Mesothelial cell of epicardium (in vitro differentiated cells): ENCODE results near the gene FER. TPM values are rescaled to one million over a fixed set of nuclear protein-coding genes. Genes with fewer than 3 reads are reported as not detected.
"Not testable (repeated sequence)": the region's sequence is repeated elsewhere in the genome, so short reads cannot be mapped to it uniquely, and the experiment has no call there.

Experiments used
- DNase-seq, 2 experiments: peaks; one replicate each; pipeline ENCODE4 v3.0.0; 2021; ENCODE audit warnings: low spot score in 2 of 2; ENCODE audit not compliant: unreplicated experiment in 2 of 2
- H3K27ac Mint-ChIP-seq: 2 replicates; pipeline ENCODE4 v1.8.0; 2021; ENCODE audit warnings: mixed read lengths
- H3K27me3 Mint-ChIP-seq: 2 replicates; pipeline ENCODE4 v1.8.0; 2021; ENCODE audit warnings: low read depth, mixed read lengths
- H3K36me3 Mint-ChIP-seq: 2 replicates; pipeline ENCODE4 v1.8.0; 2021; ENCODE audit warnings: mixed read lengths
- H3K4me1 Mint-ChIP-seq: 2 replicates; pipeline ENCODE4 v1.8.0; 2021; ENCODE audit warnings: mixed read lengths
- H3K4me3 Mint-ChIP-seq: 2 replicates; pipeline ENCODE4 v1.8.0; 2021; ENCODE audit warnings: mild to moderate bottlenecking, moderate library complexity, mixed read lengths
- H3K9me3 Mint-ChIP-seq: 2 replicates; pipeline ENCODE4 v1.8.0; 2021; ENCODE audit warnings: mixed read lengths
- total RNA-seq: library from RNA; stranded (reverse); gene quantifications from 3 replicates; pipeline ENCODE4 v1.2.1, GENCODE V29; 2021
- TF ChIP-seq, protein P1 (sequence below): fragments of 200-600 bp; sonication (generic); IDR thresholded peaks from one replicate; pipeline ENCODE4 v1.5.0; 2021; ENCODE audit warnings: antibody characterized with exemption; ENCODE audit not compliant: unreplicated experiment

Gene FER
- total RNA-seq, 1 donor from 2014 or later = 44.3 TPM

DNA sequence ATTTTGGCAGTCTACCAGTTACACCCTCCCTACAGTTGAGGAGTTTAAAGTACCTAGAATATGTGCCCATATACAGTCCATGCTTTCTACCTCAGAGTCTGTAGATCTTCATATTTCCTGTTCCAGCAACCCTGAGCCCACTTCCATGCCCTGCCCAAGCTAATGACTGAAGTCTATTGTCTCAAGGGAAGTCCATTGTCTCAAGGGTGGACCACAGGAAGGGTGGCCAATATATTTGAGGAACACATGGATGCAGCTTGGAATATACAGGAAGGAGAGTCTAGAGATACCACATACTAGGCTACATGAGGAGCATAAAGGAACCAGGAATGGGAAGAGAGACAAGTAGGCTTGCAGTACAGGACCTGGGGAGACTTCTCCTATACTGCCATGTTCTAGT lies 274.4 kb downstream of the FER start:
- no peak overlapping the region for H3K4me3 Mint-ChIP-seq
- no peak overlapping the region for H3K27ac Mint-ChIP-seq
- H3K4me1 Mint-ChIP-seq = peaks cover 5% of the 10 kb centered on the region
- TF ChIP-seq, protein P1, sequence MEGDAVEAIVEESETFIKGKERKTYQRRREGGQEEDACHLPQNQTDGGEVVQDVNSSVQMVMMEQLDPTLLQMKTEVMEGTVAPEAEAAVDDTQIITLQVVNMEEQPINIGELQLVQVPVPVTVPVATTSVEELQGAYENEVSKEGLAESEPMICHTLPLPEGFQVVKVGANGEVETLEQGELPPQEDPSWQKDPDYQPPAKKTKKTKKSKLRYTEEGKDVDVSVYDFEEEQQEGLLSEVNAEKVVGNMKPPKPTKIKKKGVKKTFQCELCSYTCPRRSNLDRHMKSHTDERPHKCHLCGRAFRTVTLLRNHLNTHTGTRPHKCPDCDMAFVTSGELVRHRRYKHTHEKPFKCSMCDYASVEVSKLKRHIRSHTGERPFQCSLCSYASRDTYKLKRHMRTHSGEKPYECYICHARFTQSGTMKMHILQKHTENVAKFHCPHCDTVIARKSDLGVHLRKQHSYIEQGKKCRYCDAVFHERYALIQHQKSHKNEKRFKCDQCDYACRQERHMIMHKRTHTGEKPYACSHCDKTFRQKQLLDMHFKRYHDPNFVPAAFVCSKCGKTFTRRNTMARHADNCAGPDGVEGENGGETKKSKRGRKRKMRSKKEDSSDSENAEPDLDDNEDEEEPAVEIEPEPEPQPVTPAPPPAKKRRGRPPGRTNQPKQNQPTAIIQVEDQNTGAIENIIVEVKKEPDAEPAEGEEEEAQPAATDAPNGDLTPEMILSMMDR = no peak
- DNase-seq = no peak
- H3K27me3 Mint-ChIP-seq = no peaks in the 10 kb centered on the region
- peaks cover 10% of the 10 kb centered on the region for H3K9me3 Mint-ChIP-seq
- peaks cover 11% of the 10 kb centered on the region for H3K36me3 Mint-ChIP-seq

DNA sequence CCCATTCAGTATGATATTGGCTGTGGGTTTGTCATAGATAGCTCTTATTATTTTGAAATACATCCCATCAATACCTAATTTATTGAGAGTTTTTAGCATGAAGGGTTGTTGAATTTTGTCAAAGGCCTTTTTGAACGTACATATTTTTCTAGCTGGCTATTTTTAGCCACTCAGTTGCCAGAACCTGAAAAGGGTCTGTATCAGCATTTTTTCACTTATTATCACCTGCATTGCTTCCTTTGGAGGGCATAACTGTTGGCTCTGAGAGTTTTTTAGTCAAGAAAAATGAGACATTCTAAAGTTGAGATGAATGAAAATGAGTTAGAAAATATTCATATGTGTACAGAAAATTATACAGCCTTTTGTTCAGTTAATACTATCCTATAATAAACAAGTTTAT lies 278.0 kb downstream of the FER start:
- not testable (repeated sequence) for H3K4me3 Mint-ChIP-seq, H3K27ac Mint-ChIP-seq, H3K9me3 Mint-ChIP-seq, H3K4me1 Mint-ChIP-seq, DNase-seq, H3K27me3 Mint-ChIP-seq
- H3K36me3 Mint-ChIP-seq = peaks cover 11% of the 10 kb centered on the region

DNA sequence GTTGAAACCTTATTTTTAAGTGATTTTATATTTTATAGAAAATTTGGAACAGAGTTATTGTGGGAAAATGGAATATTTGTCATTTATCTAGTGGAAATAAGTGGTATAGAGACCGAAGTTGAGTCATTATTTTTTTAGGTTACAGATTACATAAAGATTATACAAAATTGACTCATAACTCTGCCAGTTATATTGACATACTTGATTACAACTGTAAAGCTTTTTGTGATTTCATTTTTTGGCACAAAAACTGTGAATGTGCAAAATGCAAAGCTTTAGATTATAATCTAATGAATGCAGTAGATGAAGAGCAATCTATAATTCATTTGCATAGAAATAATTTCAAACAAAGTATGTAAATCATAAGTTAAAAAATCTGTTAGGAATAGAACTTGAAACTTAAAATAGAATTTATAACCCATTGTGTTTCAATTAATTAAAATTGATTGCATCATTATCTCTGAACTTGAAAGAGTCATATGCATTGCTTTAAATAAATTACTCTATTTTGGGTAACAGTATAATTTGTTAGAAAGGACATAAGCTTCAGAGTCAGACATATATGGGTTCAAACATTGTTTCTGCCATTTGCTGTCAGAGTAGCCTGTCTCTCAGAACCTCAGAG lies 280.4 kb downstream of the FER start:
- Mint-ChIP-seq H3K36me3 (peaks cover 11% of the 10 kb centered on the region), H3K9me3 (peaks cover 10% of the 10 kb centered on the region), H3K27ac (no peak overlapping the region), H3K4me1 (no peaks in the 10 kb centered on the region), H3K27me3 (no peaks in the 10 kb centered on the region), H3K4me3 (no peak overlapping the region)
- no peak for DNase-seq
- TF ChIP-seq, protein P1 = no peak

DNA sequence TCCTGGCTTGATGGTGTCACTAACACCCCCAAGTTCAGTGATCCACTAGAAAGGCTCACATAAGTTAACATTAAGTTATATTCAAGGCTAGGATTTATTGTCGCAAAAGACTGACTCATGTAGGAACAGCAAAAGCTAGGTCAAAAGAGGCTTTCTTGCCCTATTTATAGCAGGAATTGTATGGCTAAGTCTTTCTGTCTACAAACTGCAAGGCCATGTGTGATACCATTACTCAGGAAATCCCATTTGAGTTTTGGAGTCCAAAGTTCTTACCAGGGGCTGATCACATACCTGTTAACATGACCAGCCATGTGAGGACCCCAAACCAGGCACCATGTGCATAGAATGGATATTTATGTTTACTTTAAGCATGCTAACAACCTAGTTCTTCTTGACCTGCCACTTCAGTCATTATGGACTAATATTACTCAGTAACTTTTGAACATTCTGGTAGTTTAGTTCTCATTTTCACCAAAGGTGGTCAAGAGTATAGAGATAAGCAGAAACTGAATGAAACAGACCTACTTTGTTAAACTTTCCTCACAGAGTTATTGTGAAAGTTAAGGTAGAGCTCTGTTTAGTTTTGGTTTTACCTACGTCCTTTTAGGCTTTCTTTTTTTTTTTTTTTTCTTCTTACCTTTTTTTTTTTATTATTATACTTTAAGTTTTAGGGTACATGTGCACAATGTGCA lies 281.1 kb downstream of the FER start:
- Mint-ChIP-seq H3K9me3 (peaks cover 7% of the 10 kb centered on the region), H3K36me3 (peaks cover 8% of the 10 kb centered on the region), H3K4me1 (no peaks in the 10 kb centered on the region), H3K27ac (no peak overlapping the region), H3K4me3 (no peak overlapping the region), H3K27me3 (no peaks in the 10 kb centered on the region)
- TF ChIP-seq, protein P1 = no peak
- DNase-seq = no peak

DNA sequence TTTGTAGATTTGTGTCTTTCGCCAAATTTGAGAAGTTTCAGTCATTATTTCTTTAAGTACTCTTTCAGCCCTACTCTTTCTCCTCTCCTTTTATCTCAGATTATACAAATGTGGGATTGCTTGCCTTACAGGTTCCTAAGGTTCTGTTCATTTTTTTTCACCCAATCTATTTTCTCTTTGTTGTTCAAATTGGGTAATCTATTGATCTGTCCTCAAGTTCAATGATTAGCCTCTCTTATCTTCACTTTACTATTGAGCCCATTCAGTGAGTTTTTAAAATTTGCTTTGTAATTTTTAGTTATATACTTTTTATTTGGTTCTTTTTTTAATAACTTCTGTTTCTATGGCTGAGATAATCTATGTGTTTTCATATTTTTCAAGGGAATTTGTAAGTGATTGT lies 282.1 kb downstream of the FER start:
- TF ChIP-seq, protein P1 = no peak
- no peaks in the 10 kb centered on the region for H3K4me1 Mint-ChIP-seq
- H3K9me3 Mint-ChIP-seq = no peaks in the 10 kb centered on the region
- DNase-seq = no peak
- H3K27me3 Mint-ChIP-seq = no peaks in the 10 kb centered on the region
- no peak overlapping the region for H3K4me3 Mint-ChIP-seq
- H3K27ac Mint-ChIP-seq = no peak overlapping the region
- no peaks in the 10 kb centered on the region for H3K36me3 Mint-ChIP-seq

DNA sequence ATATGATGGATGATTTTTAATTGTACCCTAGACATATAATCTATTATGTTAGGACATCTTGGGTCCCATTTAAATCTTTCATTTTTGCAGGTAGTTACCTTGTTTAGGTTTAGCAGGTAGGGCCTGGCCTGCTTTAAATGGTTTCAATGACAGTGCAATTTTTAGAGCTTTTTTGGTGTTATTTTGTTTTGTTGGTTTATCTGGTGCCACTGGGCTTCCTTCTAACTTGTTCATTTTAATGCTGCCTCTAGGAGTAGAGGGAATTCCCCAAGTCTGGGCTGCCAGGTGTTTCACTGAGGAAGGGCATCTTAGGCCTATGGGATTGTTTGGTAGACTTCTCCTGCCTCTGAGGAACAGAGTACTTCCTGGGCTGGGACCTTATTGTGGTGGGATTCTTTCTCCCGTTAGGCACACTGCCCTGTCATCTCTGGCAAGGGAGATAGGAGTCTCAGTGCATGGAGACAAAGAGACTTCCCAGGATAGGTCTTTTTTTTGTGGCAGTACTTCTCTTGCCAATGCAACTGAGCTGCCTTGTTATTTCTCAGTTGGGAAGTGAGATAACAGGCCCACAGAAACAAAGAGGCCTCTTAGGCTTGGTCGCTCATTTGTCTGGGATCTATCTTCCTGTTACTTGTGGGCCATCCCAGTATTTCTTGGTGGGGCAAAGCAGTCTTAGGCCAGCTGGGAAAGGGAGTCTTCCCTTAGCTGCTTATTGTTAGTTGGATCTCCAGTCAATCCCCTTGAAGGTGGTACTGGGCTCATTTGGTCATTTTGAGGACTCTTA lies 282.9 kb downstream of the FER start:
- H3K27me3 Mint-ChIP-seq = no peaks in the 10 kb centered on the region
- H3K4me1 Mint-ChIP-seq = no peaks in the 10 kb centered on the region
- TF ChIP-seq, protein P1 = no peak
- no peak overlapping the region for H3K27ac Mint-ChIP-seq
- DNase-seq = no peak
- no peaks in the 10 kb centered on the region for H3K9me3 Mint-ChIP-seq
- no peaks in the 10 kb centered on the region for H3K36me3 Mint-ChIP-seq
- no peak overlapping the region for H3K4me3 Mint-ChIP-seq
